H9 (cell line): ENCODE measurements around the gene ABTB1. TPM values are rescaled to one million over a fixed set of nuclear protein-coding genes. Genes with fewer than 3 reads are reported as not detected.

Source experiments
- DNase-seq: peaks from one replicate; pipeline ENCODE4 v3.0.0-alpha.2; 2017
- H2AFZ ChIP-seq: one replicate; pipeline ENCODE4 v1.6.1; 2013; ENCODE audit warnings: mild to moderate bottlenecking, low read length, control low read depth, moderate library complexity
- H2AK5ac ChIP-seq: 2 replicates; pipeline ENCODE4 v1.6.1; 2013; ENCODE audit warnings: low read length, control low read depth, mixed read lengths; ENCODE audit not compliant: insufficient read length
- H2BK120ac ChIP-seq: one replicate; pipeline ENCODE4 v1.6.1; 2013; ENCODE audit warnings: low read depth, mild to moderate bottlenecking, low read length, control low read depth, inconsistent platforms; ENCODE audit not compliant: poor library complexity, severe bottlenecking
- H2BK12ac ChIP-seq: 2 replicates; pipeline ENCODE4 v1.6.1; 2013; ENCODE audit warnings: low read length, control low read depth, mixed read lengths, low read depth; ENCODE audit not compliant: insufficient read length
- H2BK15ac ChIP-seq: 2 replicates; pipeline ENCODE4 v1.6.1; 2013; ENCODE audit warnings: low read depth, low read length, control low read depth
- H2BK20ac ChIP-seq: one replicate; pipeline ENCODE4 v1.6.1; 2013; ENCODE audit warnings: low read depth, mild to moderate bottlenecking, low read length, control low read depth, inconsistent platforms; ENCODE audit not compliant: poor library complexity, severe bottlenecking
- H2BK5ac ChIP-seq: 2 replicates; pipeline ENCODE4 v1.6.1; 2013; ENCODE audit warnings: low read length, control low read depth, mixed read lengths; ENCODE audit not compliant: insufficient read length
- H3K14ac ChIP-seq: 2 replicates; pipeline ENCODE4 v1.6.1; 2013; ENCODE audit warnings: low read length, control low read depth; ENCODE audit not compliant: insufficient read depth
- H3K18ac ChIP-seq: 2 replicates; pipeline ENCODE4 v1.6.1; 2013; ENCODE audit warnings: low read depth, mild to moderate bottlenecking, mixed read lengths, low read length, control low read depth; ENCODE audit not compliant: insufficient read length
- H3K23ac ChIP-seq: 2 replicates; pipeline ENCODE4 v1.6.1; 2013; ENCODE audit warnings: low read length, control low read depth, mixed read lengths, low read depth; ENCODE audit not compliant: insufficient read length
- H3K23me2 ChIP-seq: 2 replicates; pipeline ENCODE4 v1.6.1; 2013; ENCODE audit warnings: low read depth, mild to moderate bottlenecking, mixed read lengths, low read length, control low read depth; ENCODE audit not compliant: insufficient read length, poor library complexity, severe bottlenecking
- H3K27ac ChIP-seq: 2 replicates; pipeline ENCODE4 v1.5.1; 2013; ENCODE audit warnings: low read length, control low read depth, mixed read lengths, low read depth; ENCODE audit not compliant: insufficient read length
- H3K27me3 ChIP-seq: 2 replicates; pipeline ENCODE4 v1.6.1; 2013; ENCODE audit warnings: low read length, control low read depth, inconsistent platforms; ENCODE audit not compliant: insufficient read depth
- H3K4ac ChIP-seq: 2 replicates; pipeline ENCODE4 v1.6.1; 2013; ENCODE audit warnings: low read depth, mild to moderate bottlenecking, control low read depth, inconsistent platforms, low read length, moderate library complexity
- H3K4me1 ChIP-seq: 2 replicates; pipeline ENCODE4 v1.6.1; 2013; ENCODE audit warnings: low read length, control low read depth, inconsistent platforms; ENCODE audit not compliant: insufficient read depth
- H3K4me2 ChIP-seq: 2 replicates; pipeline ENCODE4 v1.6.1; 2013; ENCODE audit warnings: low read length, control low read depth, mixed read lengths; ENCODE audit not compliant: insufficient read length, insufficient read depth
- H3K56ac ChIP-seq: 2 replicates; pipeline ENCODE4 v1.6.1; 2013; ENCODE audit warnings: low read depth, mild to moderate bottlenecking, mixed read lengths, low read length, control low read depth; ENCODE audit not compliant: insufficient read length
- H3K79me1 ChIP-seq: 2 replicates; pipeline ENCODE4 v1.6.1; 2013; ENCODE audit warnings: low read depth, mild to moderate bottlenecking, moderate library complexity, low read length, control low read depth, inconsistent platforms; ENCODE audit not compliant: insufficient read depth, poor library complexity, severe bottlenecking
- H3K79me2 ChIP-seq: 2 replicates; pipeline ENCODE4 v1.6.1; 2013; ENCODE audit warnings: low read length, control low read depth, inconsistent platforms; ENCODE audit not compliant: insufficient read depth
- H3K9ac ChIP-seq: 2 replicates; pipeline ENCODE4 v1.6.1; 2013; ENCODE audit warnings: low read length, control low read depth, mixed read lengths; ENCODE audit not compliant: insufficient read length; ENCODE audit errors: extremely low read depth
- H3K9me3 ChIP-seq: one replicate; pipeline ENCODE4 v1.6.1; 2013; ENCODE audit warnings: low read depth, low read length, inconsistent platforms; ENCODE audit not compliant: control insufficient read depth
- H3T11ph ChIP-seq: one replicate; pipeline ENCODE4 v1.6.1; 2013; ENCODE audit warnings: mild to moderate bottlenecking, low read length, control low read depth, inconsistent platforms
- H4K20me1 ChIP-seq: one replicate; pipeline ENCODE4 v1.6.1; 2013; ENCODE audit not compliant: control insufficient read depth, insufficient read length, insufficient read depth
- H4K5ac ChIP-seq: 2 replicates; pipeline ENCODE4 v1.6.1; 2013; ENCODE audit warnings: low read depth, mild to moderate bottlenecking, mixed read lengths, low read length, control low read depth; ENCODE audit not compliant: insufficient read length
- H4K8ac ChIP-seq: replicated peaks from 2 replicates; pipeline ENCODE4 v1.6.1; 2013; ENCODE audit warnings: low read length, control low read depth, mixed read lengths, low read depth; ENCODE audit not compliant: insufficient read length
- H4K91ac ChIP-seq: 2 replicates; pipeline ENCODE4 v1.6.1; 2013; ENCODE audit warnings: low read depth, mild to moderate bottlenecking, moderate library complexity, mixed read lengths, low read length, control low read depth; ENCODE audit not compliant: insufficient read length
- H3K27ac Mint-ChIP-seq, 3 experiments: 2 replicates in 2 of 3; 3 replicates in 1 of 3; pipeline ENCODE4 v1.8.0; 2020 to 2021; ENCODE audit warnings: mixed read lengths in 3 of 3, mild to moderate bottlenecking in 1 of 3, moderate library complexity in 1 of 3
- H3K27me3 Mint-ChIP-seq: 2 replicates; pipeline ENCODE4 v1.8.0; 2021; ENCODE audit warnings: low read depth, mild to moderate bottlenecking, moderate library complexity, mixed read lengths
- H3K36me3 Mint-ChIP-seq, 3 experiments: 2 replicates in 2 of 3; 3 replicates in 1 of 3; pipeline ENCODE4 v1.8.0; 2020 to 2021; ENCODE audit warnings: low read depth in 3 of 3, mixed read lengths in 3 of 3; ENCODE audit not compliant: insufficient read depth in 1 of 3
- H3K4me1 Mint-ChIP-seq, 2 experiments: 2 replicates each; pipeline ENCODE4 v1.8.0; 2020; ENCODE audit warnings: mixed read lengths in 2 of 2
- H3K4me3 Mint-ChIP-seq, 2 experiments: 2 replicates in 1 of 2; 3 replicates in 1 of 2; pipeline ENCODE4 v1.8.0; 2020 to 2021; ENCODE audit warnings: mild to moderate bottlenecking in 2 of 2, mixed read lengths in 2 of 2, moderate library complexity in 1 of 2
- H3K9me3 Mint-ChIP-seq, 2 experiments: 2 replicates in 1 of 2; 3 replicates in 1 of 2; pipeline ENCODE4 v1.8.0; 2020; ENCODE audit warnings: mild to moderate bottlenecking in 2 of 2, mixed read lengths in 2 of 2, moderate library complexity in 1 of 2
- WGBS: extraction: QIAGEN DNeasy Blood & Tissue Kit; methylation state at CpG from one replicate; pipeline ENCODE4 v1.1.7; 2013; ENCODE audit warnings: missing lambda C conversion rate, low lambda C conversion rate, mixed read lengths; ENCODE audit not compliant: insufficient read length; ENCODE audit errors: extremely low coverage; 5-methylcytosine and 5-hydroxymethylcytosine counted together
- total RNA-seq: library from RNA; stranded (reverse); gene quantifications from 2 replicates; pipeline ENCODE4 v1.2.1, GENCODE V29; 2021
- TF ChIP-seq, protein P1 (sequence below): fragments of 200-600 bp; sonication (generic); conservative IDR thresholded peaks from 3 replicates; pipeline ENCODE4 v1.8.0; 2021; ENCODE audit warnings: antibody characterized with exemption, mild to moderate bottlenecking

ABTB1 gene
- total RNA-seq, 1 experiment from 2014 or later: 6.2 TPM

DNA sequence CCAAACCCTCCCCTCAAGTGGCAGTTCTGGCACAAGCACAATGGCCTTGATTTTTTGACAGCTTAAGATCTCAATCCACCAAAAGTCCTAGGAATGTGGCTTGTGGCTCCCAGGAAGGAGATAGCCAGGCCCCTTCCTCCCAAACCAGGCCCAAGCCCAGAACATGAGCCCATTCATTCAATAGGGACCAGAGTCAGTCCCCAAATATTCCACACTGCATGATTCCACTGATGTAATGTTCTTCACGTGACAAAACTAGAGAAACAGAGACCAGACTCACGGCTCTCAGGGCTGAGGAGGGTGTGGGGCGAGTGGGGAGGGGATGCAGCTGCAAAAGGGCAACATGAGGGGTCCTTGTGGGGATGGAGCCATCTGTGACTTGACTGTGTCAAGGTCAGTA lies 25.5 kb downstream of the ABTB1 start:
- Mint-ChIP-seq H3K4me1 (peaks cover 10 to 28% of the 10 kb centered on the region in 2 experiments), H3K4me3 (no peak overlapping the region), H3K27me3 (no peaks in the 10 kb centered on the region), H3K9me3 (no peaks in the 10 kb centered on the region; a peak in 2 of 5 replicates), H3K36me3 (no peaks in the 10 kb centered on the region), H3K27ac (no peak overlapping the region)
- TF ChIP-seq, protein P1, sequence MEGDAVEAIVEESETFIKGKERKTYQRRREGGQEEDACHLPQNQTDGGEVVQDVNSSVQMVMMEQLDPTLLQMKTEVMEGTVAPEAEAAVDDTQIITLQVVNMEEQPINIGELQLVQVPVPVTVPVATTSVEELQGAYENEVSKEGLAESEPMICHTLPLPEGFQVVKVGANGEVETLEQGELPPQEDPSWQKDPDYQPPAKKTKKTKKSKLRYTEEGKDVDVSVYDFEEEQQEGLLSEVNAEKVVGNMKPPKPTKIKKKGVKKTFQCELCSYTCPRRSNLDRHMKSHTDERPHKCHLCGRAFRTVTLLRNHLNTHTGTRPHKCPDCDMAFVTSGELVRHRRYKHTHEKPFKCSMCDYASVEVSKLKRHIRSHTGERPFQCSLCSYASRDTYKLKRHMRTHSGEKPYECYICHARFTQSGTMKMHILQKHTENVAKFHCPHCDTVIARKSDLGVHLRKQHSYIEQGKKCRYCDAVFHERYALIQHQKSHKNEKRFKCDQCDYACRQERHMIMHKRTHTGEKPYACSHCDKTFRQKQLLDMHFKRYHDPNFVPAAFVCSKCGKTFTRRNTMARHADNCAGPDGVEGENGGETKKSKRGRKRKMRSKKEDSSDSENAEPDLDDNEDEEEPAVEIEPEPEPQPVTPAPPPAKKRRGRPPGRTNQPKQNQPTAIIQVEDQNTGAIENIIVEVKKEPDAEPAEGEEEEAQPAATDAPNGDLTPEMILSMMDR: no peak
- Histone ChIP-seq H2BK12ac (no peak overlapping the region), H3K4me2 (no peak overlapping the region), H3K56ac (no peak overlapping the region), H3K79me2 (no peaks in the 10 kb centered on the region), H4K8ac (no peak overlapping the region), H2BK120ac (no peak overlapping the region), H3T11ph (no peak overlapping the region), H2AFZ (no peak overlapping the region), H3K4me1 (no peaks in the 10 kb centered on the region), H3K23me2 (no peaks in the 10 kb centered on the region), H3K9me3 (no peaks in the 10 kb centered on the region), H3K18ac (no peak overlapping the region), H3K79me1 (no peaks in the 10 kb centered on the region), H3K9ac (no peak overlapping the region), H4K91ac (no peak overlapping the region), H3K23ac (no peak overlapping the region), H4K5ac (no peak overlapping the region), H2BK5ac (no peak overlapping the region), H3K14ac (no peak overlapping the region), H2BK15ac (no peak overlapping the region), H2AK5ac (no peak overlapping the region), H2BK20ac (no peak overlapping the region), H4K20me1 (no peaks in the 10 kb centered on the region), H3K27ac (no peak overlapping the region), H3K27me3 (no peaks in the 10 kb centered on the region), H3K4ac (no peak overlapping the region)
- no CpG with 5 or more reads among the region's 3 CpGs for WGBS
- DNase-seq: no peak
